ENCODE data around the gene SHH.
A peak's percentile ranks its signal among the peaks of the same experiment; 100 is the strongest.

SHH gene

DNA sequence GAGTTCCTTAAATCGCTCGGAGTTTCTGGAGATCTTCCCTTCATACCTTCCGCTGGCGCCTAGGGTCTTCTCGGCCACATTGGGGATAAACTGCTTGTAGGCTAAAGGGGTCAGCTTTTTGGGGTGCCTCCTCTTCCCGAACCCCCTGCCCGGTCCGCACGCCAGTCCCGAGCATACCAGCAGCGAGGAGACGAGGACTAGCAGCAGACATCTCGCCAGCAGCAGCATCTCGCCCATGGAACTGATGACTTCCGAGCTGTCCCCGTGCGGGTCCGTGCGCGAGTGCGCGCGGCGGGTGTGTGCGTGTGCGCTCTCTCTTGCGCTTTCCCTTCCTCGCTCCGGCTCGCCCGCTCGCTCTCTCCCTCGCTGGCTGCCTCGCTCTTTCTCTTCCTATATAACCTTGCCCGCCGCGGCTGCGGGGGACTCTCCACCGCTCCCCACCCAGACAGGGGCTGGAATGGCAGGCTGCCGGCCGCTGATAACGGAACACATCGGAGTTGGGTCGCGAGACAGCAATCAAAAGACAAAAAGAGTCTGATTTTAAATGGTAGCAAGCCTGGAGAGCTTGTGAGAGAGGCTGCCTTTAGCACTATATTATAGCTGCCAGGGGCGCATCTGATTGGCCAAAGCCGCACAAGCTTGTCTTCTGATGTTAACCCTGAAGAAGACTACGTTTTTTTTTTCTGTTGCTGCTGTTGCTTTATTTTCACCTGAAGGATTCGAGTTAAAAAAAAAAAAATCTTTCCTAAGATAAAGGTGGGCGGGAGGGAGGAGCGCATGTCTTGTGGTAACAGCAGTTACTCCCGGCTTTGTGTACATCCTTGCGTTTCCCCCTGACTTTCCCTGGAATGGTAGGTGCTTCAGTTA lies at the start of gene SHH:
TSS of gene SHH (minus strand) at position 569 of the 867 bp plus-strand sequence. CDS start at position 228, 341 bp downstream.
- DNase-seq = peak; percentile 4

DNA sequence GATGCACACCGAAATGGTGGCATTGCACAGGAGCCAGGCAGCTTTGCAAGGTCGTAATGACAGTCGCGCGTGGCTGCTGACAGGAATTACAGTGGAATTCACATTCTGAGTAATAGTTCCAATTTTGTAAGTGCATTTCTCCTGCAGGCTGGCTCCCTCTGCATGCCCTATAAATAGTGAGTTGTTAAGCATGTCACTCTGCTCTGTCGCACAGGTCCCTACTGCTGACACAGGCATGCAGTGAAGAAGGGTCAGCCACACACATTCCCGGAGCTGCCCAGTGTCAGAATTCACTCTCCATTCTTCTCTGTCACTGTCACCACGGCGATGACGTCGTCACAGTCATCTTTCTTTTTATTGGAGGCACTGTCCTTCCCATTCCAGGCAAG lies 49.2 kb upstream of the SHH start:
- DNase-seq = no peak

DNA sequence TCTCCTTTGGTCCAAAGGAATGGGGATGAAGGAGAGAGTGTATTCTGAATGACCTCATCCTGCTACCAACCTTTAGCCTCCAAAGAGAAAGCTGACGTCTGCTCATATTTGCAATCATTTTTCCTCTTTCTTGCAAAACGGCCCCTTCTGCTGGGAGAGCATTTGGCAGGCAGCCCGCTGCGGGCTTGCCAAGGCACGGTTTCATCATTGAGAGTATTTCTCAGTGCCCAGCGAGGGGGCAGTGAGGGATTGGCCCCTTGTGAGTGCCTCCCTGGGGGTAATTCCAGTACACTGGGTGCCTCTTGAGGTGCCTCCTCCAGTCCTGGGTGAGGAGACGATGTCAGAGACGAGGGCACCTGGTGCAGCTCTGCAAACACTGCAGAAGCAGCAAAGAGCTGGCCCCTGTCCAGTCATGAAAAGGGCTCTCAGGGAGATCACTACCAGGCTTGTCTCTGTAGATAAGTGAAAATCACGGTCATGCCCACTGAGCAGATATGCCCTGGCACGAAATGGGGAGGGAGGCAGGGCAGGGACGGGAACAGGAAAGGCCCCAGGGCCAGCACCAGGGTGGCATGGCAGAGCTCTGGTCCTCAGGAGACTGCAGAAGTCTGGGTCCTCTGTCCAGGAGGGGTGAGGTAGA lies 48.7 kb upstream of the SHH start:
- no peak for DNase-seq

DNA sequence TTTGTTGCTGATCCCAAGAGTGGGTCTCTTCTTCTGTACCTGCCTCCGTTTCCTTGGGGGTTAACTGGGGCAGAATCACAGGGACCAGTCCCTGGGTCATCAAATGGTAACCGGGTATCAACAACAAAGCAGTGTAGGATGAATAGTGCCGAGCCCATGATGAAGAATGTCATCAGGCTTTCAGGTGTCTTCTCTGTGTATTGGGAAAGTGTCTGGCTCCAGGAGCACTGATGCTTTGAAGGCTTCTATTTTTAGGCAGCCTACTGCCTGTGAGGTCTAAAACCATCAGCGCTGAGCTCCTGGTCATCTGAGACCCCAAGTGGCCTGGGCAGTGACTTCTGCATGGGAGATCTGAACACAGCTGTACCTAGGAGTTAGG lies 48.2 kb upstream of the SHH start:
- DNase-seq = no peak

DNA sequence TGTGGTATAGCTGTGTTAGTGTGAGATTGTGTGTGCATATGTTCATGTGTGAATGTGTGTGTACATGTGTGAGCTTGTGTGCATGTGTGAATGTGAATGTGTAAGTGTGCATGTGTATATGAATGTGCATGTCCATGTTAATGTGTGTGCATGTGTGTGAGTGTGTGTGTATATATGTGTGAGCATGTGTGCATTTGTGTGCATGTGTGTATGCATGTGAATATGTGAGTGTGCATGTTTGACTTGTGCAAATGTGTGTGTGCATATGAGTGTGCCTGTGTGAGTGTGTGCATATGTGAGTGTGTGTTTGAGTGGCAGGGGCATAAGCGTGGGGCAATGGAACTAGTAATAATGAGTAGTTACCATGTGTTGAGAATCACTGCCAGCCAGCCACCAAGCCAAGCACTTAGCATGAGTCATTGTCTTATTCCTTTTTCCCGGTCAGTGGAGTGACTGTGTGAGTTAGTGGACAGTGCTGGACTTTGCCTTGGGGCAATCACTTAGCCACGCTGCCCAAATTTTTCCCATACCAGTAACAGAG lies 46.3 kb upstream of the SHH start:
- DNase-seq = no peak

DNA sequence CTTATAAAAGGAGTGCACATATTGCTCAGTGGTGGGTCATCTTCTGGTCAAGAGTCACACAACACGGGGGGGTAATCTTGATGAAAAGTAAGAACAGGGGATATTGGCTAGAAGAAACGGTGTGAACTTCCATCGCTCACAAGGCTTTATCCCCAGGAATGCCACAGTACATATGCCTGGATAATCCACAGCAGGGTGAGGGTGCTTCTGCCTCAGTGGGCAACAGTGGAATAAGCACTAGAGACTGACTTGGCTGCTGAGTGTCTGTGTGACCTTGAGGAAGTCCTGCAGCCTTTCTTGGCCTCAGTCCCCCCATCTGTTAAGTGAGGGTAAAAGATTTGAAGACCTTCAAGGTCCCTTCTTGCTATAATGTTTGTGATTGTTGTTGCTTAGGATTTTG lies 44.9 kb upstream of the SHH start:
- DNase-seq = no peak

DNA sequence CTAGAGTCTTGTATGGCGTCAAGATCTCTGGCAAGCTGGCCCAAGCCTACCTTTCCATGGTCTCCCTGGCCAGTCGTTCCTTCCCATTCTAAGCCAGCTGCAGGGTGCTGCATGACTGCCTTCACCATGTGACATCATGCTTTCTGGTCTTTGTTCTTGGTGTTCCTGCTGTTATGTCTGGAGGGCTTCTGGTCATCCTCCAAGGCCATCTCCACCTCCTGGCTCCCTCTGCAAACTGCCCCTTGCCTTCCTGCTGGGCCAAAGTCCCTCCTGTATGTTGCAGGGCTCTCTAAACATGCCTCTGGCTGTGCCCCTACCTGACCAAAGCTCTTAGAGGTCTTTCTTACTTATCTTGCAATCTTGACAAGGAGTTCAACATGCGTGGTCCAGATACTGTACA lies 44.4 kb upstream of the SHH start:
- no peak for DNase-seq

DNA sequence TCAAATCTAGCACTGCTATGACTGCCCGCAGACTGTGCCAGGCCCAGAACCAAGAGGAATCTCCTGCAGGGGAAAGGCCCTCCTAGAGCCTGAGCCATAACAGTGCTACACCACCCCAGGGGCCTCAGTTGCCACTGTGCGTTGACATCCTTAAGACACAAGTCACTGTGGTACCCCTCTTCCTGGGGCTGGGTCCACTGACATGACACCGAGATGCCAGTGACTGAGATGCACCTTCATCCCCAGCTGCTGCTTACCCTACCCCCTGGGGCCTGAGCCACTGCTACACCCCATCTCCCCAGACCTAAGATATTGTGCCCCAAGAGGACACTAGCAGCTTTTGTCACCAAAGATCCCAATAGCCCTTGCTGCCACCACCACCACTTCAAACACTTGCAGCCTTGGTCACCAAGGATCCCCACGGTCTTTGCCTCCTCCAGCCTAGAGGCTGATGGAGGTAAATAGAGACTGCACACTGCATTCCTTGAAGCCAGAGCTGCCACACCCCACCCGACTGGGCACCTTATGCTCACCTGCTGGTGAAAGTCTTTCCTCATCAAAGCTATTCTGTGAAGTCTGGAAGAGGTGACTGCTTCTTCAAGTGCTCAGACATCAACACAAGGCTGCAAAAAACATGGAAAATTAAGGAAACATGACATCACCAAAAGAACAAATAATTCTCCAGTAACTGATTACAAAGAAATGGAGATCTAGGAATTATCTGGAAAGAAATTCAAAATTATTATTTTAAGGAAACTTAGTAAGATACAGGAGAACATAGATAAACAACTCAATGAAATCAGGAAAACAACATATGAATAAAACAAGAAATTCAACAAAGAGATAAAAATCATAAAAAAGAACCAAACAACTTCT lies 40.4 kb upstream of the SHH start:
- no peak for DNase-seq

DNA sequence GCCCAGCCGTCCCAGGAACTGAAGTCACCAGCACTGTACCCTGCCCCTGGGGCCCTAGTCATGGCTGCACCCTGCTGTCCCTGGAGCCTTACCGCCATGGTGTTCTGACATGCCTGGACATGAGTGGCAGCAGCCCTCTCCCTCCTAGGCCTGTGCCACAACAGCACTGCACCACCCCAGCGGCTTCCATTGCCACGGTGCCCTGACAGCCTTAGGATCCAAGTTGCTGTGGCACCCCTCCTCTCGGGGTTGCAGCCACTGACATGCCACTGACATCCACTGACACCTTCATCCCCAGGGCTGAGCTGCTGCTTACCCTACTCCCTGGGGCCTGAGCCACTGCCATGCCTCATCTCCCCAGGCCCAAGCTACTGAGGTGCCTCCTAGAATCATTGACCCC lies 39.6 kb upstream of the SHH start:
- no peak for DNase-seq

DNA sequence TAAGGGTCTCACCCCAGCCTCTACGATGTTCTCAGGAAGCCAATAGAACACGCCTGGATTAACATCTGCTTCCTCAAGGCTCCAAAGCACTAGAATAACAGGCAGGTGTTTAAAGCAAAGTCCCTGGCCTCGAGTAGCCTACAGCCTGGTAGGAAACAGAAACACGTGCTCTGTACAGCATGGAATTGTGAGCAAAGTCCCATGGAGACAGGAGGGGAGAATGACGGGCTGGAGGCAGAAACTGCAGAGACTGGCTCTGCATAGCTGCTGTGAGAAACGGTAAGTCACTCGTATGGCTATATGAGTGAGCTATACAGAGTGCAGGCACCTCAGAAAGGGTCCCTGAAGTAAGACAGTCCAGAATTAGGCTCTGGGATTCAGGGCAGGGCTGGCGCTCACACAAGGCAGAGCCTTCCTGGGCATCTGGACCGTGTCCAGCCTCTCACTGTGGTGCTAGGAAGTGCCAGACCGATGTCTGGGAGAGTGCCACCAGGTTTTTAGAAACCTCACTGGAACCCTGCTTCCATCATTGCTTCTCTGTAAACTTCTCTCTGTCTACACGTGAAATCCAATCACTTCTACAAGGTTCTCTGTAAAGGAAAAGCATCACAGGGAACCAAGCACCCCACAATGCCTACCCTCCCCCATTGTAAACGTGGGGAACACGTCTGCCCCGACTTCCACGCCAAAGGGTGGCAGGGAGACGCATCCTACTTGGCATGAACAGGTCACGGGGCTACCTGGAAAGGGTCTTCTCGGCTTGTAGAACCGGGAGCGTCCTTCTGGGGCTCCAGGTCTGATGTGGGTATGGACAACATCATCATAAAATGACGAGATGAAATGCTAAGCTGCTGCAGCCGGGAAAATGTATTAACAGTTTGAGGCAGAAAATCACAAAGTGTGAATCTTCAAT lies 38.8 kb upstream of the SHH start:
- no peak for DNase-seq

DNA sequence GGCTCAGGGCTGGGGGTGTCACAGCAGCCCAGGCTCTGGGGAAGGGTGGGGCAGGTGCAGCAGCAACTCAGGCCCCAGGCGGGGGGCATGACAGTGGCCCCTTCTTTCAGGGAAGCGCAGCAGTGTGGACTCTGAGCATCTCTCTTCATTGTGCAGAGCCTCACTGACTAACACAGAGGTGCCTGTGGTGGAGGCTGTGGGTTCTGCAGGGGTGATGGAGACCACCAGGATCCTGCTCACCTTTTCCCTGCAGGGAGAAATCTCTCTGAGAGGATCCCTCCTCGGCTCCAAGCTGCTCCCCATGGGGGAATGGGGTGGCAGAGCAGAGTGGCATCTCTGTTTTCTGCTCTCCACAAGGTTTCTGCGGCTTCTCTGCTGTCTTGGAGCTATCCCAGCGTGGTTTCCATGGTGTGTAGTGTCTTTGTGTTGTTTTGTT lies 37.8 kb upstream of the SHH start:
- DNase-seq = no peak

DNA sequence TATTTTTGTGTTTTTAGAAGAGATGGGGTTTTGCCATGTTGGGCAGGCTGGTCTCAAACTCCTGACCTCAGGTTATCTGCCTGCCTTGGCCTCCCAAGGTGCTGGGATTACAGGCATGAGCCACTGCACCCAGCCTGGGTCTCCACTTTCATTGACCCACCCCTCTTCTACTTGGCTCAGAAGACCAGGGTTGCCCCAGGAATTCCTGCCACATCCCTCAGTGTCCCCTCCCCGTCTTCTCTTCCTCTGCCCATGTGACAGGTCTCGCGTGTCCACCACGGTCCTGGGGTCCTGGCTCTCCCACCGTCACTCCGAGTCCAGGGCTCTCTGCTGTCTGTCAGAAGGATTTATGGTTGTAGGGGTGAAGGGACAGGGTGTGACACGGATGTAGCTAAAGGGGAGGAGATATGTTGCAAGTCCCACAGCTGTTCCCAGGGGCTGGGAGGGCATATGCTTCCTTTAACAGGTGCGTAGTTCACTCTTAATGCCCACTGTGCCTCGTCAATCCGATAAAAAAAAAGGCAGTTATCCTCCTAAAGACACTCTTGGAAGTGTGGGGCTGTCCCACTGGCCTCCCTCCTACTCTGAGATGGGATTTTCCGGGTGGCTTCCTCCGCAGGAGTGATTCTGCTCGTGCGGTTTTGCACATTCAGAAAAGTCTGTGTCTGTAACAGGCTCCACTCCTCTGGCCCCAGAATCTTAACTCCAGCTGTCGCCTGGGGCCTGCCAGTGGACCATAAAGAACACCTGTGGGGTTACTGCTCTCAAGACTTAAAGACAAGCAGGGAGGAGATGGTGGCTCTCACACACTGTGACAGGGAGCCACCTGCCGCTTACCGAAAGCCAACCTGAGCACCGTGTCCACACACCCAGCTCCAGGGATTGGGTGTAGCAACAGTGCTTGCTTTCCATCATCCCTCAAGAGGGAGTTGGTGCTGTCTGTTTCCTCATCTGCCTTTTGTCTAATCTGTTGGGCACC lies 36.7 kb upstream of the SHH start:
- no peak for DNase-seq

DNA sequence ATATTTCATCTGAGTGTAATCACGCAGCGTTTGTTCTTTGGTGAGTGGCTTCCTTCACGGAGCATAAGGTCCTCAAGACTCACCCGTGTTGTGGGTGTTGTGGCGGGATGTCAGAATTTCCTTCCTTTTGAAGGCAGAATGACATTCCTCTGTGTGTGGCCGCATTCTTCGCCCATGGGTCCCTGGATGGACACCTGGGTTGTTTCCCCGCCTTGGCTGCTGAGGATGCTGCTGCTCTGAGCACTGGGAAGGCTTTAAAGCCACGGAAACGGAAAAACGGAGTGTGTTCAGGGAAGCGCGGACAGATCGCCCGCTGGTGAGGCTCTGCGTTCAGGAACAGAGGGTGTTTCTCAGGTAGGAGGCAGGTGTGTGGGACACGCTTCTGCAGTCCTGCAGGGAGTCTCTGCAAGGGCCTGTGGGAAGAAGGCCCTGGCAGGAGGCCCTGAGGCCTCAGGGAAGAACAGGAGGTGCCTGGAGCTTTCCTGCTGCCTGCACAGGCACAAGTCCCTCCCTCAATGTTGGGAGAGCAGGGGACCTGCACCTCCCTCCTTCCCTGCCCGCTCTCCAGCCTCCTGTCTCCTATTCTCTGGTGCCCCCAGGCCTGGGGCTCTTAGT lies 35.7 kb upstream of the SHH start:
- no peak for DNase-seq

DNA sequence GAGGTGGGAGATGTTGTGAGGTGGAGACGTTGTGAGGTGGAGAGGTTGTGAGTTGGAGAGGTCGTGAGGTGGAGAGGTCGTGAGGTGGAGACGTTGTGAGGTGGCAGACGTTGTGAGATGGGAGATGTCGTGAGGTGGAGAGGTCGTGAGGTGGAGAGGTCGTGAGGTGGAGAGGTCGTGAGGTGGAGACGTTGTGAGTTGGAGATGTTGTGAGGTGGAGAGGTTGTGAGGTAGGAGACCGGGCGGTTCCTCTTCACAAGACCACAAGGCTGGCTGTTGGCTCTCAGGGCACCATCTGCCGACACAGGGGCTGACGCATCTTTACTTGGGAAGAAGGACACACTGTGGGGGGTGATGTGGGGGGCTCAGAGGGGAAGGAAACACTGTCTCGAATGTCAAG lies 34.7 kb upstream of the SHH start:
- no peak for DNase-seq

DNA sequence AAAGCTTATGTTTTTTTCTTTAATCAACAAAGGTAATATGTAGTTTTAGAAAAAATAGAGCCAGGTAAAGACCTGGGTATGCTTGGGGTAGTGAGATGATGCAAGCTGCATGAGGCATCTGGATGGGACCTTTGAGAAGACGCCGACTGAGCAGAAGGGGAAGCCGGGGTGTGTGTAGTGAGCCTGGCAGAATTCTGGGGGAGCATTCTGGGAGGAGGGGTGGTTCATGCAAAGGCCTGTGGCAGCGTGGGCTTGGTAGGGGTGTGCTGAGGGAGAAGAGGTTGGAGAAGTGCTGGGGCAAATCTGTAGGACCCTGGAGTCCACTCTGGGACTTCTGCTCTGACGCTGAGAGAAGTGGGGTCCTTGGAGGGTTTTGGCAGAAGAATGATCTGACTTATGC lies 33.9 kb upstream of the SHH start:
- DNase-seq = no peak

DNA sequence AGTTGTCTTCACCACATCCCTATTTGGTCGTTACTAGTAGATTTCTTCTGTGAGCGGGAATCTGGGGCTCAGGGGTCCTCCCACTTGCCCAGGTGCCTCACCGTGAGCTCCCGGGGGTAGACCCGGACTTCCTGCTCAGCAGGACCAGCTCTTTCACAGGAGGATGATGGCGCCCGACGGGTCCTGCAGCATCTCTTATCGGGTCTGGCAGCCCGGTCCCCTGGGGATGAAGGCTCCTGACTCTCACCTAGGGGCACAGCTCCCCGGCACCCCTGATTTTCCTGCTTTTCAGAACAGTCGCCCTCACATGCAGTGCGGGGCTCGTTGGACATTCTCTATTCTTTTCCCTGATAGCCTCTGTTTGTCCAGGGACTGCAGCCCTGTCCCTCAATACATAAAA lies 33.0 kb upstream of the SHH start:
- DNase-seq = no peak

DNA sequence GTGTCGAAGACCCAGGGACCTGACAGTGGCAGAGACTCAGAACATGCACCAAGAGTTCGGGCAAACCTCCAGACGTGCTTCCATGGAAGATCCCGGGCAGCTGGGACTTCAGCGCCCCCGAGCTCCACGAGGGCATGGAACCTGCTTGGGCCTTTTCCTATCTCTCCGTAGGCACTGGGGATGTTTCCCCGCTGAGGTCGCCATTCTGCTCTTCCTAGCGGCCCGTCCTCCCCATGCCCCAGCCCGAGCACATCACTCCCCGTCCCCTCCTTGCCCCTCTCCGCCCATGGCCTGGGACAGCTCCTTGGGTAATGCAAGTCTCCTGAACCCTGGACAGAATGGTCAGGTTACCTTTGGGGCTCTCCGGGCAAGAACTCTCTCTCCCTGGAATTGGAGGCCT lies 32.3 kb upstream of the SHH start:
- no peak for DNase-seq

DNA sequence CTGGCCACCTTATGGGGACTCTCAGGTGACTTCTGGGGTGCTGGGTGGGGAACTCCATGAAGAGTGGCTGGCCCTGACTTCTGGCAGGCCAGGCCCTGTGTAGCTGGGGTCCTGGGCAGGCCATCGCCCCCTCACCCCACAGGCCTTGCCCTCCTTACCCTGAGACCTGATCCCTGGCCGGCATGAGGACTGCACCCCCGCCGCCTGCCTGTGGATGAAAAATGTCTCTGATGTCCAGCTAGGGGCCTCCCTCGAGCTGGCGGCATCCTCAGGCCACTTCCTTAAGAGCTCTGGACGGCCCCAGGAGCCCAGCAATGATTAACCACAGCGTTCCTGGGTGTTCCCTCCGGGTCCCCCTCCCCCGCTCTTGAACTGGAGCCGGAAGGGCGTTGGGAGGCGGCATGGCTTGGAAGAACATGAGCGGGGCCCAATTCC lies 31.8 kb upstream of the SHH start:
- DNase-seq = no peak

DNA sequence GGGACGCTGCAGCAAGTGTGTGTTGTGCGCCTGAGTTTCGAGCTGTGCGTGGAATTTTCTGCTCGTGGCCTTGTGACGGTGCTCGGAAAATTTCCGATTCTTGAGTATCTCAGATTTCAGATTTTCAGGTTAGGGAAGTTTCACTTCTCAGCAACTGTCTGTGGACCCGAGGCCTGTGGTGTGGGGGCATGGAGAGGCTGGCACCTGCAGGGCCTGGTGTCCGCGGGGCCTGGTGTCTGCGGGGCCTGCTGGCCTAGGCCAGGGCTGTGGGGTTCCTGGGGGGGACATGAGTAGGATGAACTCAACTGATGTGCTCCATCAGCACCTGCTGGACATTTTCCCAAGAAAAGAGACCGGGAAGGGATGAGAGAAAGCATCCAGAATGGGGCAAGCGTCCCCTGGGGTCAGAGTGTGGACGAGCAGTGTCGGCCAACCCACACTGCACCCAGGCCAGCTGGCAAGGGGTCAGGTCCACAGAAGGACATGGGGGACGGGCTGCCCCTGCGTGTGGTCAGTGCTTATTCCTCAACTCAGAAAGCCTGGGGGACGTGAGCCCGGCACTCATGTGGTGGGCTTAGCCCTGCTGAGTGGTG lies 31.3 kb upstream of the SHH start:
- no peak for DNase-seq
